ENCODE measurements around the gene CCR9.

DNA sequence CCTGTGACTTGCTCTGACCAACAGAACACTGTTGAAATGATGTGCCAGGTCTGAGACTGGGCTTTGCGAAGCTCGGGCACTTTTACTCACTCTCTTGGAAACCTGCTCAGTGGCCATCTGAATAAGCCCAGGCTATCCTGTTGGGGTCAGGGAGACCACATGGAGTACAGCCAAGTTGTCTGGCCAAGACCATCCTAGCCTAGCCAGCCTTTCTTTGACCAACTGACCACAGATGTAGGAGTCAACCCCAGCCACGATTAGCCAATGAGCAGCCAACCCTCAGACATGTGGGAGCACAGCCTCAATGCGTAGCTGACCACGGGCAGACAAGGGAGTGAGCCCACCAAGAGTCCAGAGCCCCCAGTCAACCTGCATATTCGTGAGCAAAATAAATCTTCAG, 26.1 kb downstream of the CCR9 start:
- TF ChIP-seq, protein P1, sequence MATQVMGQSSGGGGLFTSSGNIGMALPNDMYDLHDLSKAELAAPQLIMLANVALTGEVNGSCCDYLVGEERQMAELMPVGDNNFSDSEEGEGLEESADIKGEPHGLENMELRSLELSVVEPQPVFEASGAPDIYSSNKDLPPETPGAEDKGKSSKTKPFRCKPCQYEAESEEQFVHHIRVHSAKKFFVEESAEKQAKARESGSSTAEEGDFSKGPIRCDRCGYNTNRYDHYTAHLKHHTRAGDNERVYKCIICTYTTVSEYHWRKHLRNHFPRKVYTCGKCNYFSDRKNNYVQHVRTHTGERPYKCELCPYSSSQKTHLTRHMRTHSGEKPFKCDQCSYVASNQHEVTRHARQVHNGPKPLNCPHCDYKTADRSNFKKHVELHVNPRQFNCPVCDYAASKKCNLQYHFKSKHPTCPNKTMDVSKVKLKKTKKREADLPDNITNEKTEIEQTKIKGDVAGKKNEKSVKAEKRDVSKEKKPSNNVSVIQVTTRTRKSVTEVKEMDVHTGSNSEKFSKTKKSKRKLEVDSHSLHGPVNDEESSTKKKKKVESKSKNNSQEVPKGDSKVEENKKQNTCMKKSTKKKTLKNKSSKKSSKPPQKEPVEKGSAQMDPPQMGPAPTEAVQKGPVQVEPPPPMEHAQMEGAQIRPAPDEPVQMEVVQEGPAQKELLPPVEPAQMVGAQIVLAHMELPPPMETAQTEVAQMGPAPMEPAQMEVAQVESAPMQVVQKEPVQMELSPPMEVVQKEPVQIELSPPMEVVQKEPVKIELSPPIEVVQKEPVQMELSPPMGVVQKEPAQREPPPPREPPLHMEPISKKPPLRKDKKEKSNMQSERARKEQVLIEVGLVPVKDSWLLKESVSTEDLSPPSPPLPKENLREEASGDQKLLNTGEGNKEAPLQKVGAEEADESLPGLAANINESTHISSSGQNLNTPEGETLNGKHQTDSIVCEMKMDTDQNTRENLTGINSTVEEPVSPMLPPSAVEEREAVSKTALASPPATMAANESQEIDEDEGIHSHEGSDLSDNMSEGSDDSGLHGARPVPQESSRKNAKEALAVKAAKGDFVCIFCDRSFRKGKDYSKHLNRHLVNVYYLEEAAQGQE (IDR thresholded peaks at IDR 0.05; ENCODE audit: insufficient read depth in 1 of 2, low read depth in 2 of 2, low read length in 2 of 2), result no peak
- TF ChIP-seq SIN3A (IDR thresholded peaks at IDR 0.05; ENCODE audit: borderline replicate concordance, insufficient read depth, low read length), result no peak
- TF ChIP-seq POLR2AphosphoS5 (IDR thresholded peaks at IDR 0.05; ENCODE audit: low read depth, low read length), result no peak
